GM12872 (cell line): Measurements from ENCODE around the gene PLA2G4E.

Source experiments
- TF ChIP-seq, protein P1 (sequence below): IDR thresholded peaks from 3 replicates; pipeline ENCODE4 v1.5.1; 2011; ENCODE audit warnings: low read depth, mild to moderate bottlenecking, low read length, moderate library complexity; ENCODE audit not compliant: insufficient read depth

The PLA2G4E gene

DNA sequence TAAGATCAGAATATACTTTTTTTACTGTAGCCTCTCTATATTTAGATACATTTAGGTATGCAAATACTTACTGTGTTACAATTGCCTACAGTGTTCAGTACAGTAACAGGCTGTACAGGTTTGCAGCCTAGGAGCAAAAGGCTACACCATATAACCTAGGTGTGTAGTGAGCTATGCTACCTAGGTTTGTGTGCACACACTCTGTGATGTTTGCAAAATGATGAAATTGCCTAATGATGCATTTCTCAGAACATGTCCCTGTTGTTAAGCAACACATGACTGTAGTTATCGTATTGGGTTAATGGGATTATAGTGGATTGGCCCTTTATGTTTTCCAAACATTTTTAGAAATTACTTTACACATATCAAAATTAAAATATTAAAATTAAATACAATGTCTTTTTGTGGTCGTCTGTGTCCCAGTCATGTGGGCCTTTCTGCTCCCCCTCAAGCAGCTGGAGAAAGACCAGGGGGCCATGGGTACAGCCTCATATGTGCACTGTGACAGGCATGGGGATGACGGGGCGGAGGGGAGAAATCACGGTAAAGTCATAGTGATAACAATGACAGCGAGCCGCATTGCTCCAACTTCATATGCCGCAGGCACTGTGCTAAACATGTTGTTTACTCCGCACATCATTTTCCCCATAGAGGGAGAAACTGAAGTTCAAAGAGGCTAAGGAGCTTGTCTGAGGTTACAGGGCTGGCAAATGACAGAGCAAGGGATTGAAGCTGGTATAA, 27.4 kb upstream of the PLA2G4E start:
- TF ChIP-seq, protein P1, sequence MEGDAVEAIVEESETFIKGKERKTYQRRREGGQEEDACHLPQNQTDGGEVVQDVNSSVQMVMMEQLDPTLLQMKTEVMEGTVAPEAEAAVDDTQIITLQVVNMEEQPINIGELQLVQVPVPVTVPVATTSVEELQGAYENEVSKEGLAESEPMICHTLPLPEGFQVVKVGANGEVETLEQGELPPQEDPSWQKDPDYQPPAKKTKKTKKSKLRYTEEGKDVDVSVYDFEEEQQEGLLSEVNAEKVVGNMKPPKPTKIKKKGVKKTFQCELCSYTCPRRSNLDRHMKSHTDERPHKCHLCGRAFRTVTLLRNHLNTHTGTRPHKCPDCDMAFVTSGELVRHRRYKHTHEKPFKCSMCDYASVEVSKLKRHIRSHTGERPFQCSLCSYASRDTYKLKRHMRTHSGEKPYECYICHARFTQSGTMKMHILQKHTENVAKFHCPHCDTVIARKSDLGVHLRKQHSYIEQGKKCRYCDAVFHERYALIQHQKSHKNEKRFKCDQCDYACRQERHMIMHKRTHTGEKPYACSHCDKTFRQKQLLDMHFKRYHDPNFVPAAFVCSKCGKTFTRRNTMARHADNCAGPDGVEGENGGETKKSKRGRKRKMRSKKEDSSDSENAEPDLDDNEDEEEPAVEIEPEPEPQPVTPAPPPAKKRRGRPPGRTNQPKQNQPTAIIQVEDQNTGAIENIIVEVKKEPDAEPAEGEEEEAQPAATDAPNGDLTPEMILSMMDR = no peak

DNA sequence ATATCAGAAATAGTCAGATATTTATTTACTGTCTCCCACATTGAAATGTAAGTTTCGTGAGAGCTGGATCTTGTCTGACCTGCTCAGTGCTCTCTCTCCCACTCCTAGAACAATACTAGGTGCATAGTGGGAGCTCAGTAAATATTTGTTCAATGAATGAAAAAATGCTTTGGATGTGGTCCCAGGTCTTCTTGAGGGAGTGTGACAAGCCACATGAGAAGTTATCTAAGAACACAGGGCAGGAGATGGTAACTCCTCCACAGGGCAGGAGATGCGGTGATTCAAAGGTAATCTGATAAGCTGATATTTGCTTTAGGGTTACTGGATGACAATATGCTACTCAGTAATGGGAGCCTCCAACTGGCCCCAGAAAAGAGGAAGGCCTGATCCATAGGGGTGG, 25.8 kb upstream of the PLA2G4E start:
- TF ChIP-seq, protein P1 = no peak

DNA sequence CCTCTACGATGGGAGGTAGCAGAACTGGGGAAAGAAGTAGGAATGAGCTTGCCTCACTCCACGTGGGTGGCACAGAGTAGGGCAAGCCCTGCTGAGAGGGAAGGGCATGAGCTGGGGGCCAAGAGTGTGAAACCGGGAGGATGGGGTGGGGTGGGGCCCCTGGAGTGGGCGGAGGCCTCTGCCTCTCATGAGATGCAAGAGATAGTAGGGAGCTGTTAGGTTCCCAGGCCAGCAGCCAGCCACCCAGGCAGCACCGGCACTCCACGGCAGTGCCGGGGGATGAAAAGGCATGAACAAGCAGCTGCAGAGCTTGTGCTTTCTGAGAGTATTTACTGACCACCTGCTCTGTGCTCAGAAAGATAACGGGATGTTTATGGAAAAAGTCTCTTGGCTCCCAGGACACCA, 24.4 kb upstream of the PLA2G4E start:
- TF ChIP-seq, protein P1 = no peak

DNA sequence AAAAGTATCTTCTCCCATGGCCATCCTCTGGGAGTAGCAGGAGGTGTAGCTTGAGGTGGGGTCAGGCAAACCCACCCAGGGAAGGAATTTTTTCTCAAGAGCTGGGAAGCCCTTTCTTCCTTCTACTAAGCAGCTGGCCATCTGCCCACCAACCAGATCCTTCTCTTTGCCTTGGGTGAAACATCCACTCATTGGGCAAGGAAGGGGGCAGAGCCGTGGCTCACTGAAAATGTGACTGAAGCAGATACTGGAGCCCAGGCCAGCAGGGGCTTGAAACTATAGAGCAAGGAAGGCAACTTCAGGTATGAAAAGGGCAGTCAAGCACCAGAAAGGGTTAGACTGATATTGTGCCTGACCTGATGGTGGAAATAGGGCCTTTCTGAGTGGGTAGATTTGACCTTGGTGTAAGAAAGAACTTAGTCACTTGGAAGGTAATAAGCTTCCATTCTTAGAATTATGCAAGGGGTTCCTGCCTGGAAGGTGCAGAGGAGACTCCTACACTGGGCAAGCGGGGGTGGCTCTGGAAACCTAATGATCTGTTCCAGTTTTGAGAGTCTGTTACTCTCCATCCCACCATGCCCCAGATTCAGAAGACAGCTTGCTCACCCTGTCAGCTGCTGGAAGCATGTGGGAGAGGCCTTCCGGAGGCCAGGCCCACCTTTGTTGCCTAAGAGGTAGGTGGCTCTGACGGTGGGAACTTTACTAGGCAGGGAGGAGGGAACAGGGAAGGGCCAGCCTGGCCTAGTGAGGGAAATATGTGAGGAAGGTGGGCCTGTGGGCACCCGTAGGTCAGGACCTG, 22.0 kb upstream of the PLA2G4E start:
- TF ChIP-seq, protein P1 = no peak

DNA sequence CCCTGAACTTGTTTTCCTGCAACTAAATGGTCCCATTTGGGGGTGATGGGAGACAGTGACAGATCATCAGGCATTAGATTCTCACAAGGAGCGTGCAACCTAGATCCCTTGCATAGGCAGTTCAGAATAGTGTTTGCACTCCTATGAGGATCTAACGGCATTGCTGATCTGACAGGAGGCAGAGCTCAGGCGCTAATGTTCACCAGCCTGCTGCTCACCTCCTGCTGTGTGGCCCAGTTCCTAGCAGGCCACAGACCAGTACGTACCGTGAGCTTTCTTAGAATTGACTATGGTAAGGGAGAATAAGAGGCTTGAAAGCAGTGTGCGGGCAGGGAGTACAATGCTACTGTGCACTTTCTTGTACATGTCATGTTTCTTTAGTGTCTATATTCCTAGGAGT, 17.6 kb upstream of the PLA2G4E start:
- TF ChIP-seq, protein P1 = no peak

DNA sequence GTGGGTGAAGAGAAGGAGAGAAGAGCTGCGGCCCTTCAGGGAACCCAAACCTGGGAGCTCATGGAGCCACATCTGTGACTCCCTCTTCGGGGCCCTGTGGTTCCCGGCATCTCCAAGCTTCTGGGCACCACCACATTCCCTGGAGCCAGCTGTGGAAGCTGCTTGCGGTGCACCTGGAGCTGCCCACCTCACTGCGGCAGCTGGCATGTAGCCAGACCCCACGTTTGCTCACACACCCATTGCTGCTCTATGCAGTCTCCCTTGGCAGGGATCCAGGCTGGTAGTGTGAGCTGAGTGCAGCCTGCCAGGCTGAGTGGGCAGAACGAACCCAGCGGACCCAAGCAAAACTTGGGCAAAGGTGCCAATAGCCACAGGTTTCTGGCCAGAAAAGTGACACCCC, 16.8 kb upstream of the PLA2G4E start:
- TF ChIP-seq, protein P1 = no peak

DNA sequence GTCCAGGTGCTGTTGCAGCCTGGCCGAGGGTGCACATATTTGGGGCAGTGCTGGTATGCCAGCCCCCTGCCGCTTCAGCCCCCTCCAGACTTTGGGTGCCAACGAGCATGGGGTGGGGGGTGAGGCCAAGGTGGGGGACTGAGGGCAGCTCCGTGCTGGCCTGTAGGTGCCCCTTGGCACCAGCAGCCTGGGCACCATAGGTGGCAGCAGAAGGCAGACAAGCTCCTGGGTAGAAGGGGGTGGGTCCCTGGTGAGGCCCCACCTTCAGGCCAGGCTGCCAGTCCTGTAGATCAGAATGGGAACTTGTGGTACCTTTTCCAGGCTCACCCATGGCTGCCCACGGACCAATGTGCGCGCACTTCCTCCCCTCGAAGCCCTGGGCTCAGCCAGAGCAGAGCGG, 16.1 kb upstream of the PLA2G4E start:
- TF ChIP-seq, protein P1 = no peak
